Measurements from ENCODE around the gene FAM78A.
"Not testable (repeated sequence)": the region's sequence is repeated elsewhere in the genome, so short reads cannot be mapped to it uniquely, and the experiment has no call there.

The FAM78A gene

GRCh38 chr9:131280660-131281059 is 4.3 kb upstream of the FAM78A start:
- no peak for DNase-seq

GRCh38 chr9:131279863-131280570 is 3.7 kb upstream of the FAM78A start:
- no peak for DNase-seq

GRCh38 chr9:131279196-131279862 is 3.0 kb upstream of the FAM78A start:
- no peak for DNase-seq

GRCh38 chr9:131278702-131279111 is 2.4 kb upstream of the FAM78A start:
- DNase-seq: no peak

- DNase-seq: peak; percentile 37
Measured at GRCh38 chr9:131277910-131278701, 1.8 kb upstream of the FAM78A start.

- DNase-seq: no peak
Measured at GRCh38 chr9:131277287-131277909, 1.1 kb upstream of the FAM78A start.

GRCh38 chr9:131276891-131277286 is 579 bp upstream of the FAM78A start:
- no peak for DNase-seq

GRCh38 chr9:131275332-131276093 is 797 bp downstream of the FAM78A start:
- DNase-seq: no peak

GRCh38 chr9:131274674-131275331 is 1.5 kb downstream of the FAM78A start:
- DNase-seq: no peak

GRCh38 chr9:131273856-131274673 is 2.2 kb downstream of the FAM78A start:
- DNase-seq: no peak

GRCh38 chr9:131273146-131273855 is 3.0 kb downstream of the FAM78A start:
- no peak for DNase-seq

GRCh38 chr9:131272212-131272611 is 4.1 kb downstream of the FAM78A start:
- DNase-seq: no peak

GRCh38 chr9:131271506-131271931 is 4.8 kb downstream of the FAM78A start:
- no peak for DNase-seq

- DNase-seq: not testable (repeated sequence)
Measured at GRCh38 chr9:131271016-131271273, 5.4 kb downstream of the FAM78A start.

- no peak for DNase-seq
Measured at GRCh38 chr9:131270171-131271015, 5.9 kb downstream of the FAM78A start.

GRCh38 chr9:131266266-131267229 is 9.8 kb downstream of the FAM78A start:
- DNase-seq: no peak

- no peak for DNase-seq
Measured at GRCh38 chr9:131264231-131264630, 12.1 kb downstream of the FAM78A start.

- DNase-seq: no peak
Measured at GRCh38 chr9:131263701-131264100, 12.6 kb downstream of the FAM78A start.

- not testable (repeated sequence) for DNase-seq
Measured at GRCh38 chr9:131263033-131263343, 13.3 kb downstream of the FAM78A start.

All from NCI-H1048 (cell line).